GM12878 (cell line): ENCODE results near the gene CDC37. TPM values are rescaled to one million over a fixed set of nuclear protein-coding genes. Genes with fewer than 3 reads are reported as not detected.

Experiments used
- ATAC-seq: fragments of 200-7000 bp; cut with Tn5 transposase; 3 replicates; pipeline ENCODE4 v1.9.1; 2020; ENCODE audit warnings: mild to moderate bottlenecking, moderate library complexity
- BruUV-seq: library from RNA; stranded (reverse); fragments of 400-500 nt; replicated peaks from 2 replicates; lab custom pipeline; 2021; lab: Mats Ljungman, UMichigan
- CTCF ChIA-PET: fragments of 300-600 bp; sonication (Branson Sonifier 250); formaldehyde crosslinking; extraction: SDS; loops from one replicate; lab custom pipeline; 2021; ENCODE audit warnings: inconsistent platforms; lab: Yijun Ruan, JAX
- POLR2A ChIA-PET: fragments of 350-600 bp; formaldehyde crosslinking; extraction: SDS; loops from one replicate; lab custom pipeline; 2021; ENCODE audit warnings: inconsistent platforms; lab: Charles Lee
- RAD21 ChIA-PET: fragments of 300-600 bp; sonication (Branson Sonifier 250); formaldehyde crosslinking; loops from one replicate; lab custom pipeline; 2023; ENCODE audit warnings: antibody characterized with exemption; ENCODE audit not compliant: unreplicated experiment; lab: Charles Lee
- SMC1A ChIA-PET: fragments of 300-600 bp; sonication (Branson Sonifier 250); formaldehyde crosslinking; loops from one replicate; lab custom pipeline; 2023; ENCODE audit not compliant: unreplicated experiment, uncharacterized antibody; lab: Charles Lee
- DNase-seq: peaks from one replicate; pipeline ENCODE4 v3.0.0-alpha.2; 2011; ENCODE audit warnings: low read depth, low spot score
- FAIRE-seq: peaks from 3 replicates; lab custom pipeline; 2011; peaks lifted over from hg19 to GRCh38; lab: Jason Lieb, UNC
- H2AFZ ChIP-seq: 2 replicates; pipeline ENCODE4 v1.6.0; 2011; ENCODE audit warnings: low read depth, low read length, control low read depth; ENCODE audit not compliant: control insufficient read depth
- H3K27ac ChIP-seq: 2 replicates; pipeline ENCODE4 v1.5.1; 2011; ENCODE audit warnings: control low read depth; ENCODE audit not compliant: control insufficient read depth, insufficient read depth
- H3K27me3 ChIP-seq, 2 experiments: replicated peaks in 1 of 2; 2 replicates each; pipeline versions ENCODE4 v1.6.0 to v1.6.1; 2011; ENCODE audit warnings: low read length in 1 of 2; ENCODE audit not compliant: control insufficient read depth in 2 of 2, insufficient read depth in 2 of 2
- H3K36me3 ChIP-seq, 2 experiments: 2 replicates each; pipeline ENCODE4 v1.5.1; 2011; ENCODE audit warnings: low read length in 1 of 2; ENCODE audit not compliant: control insufficient read depth in 2 of 2, insufficient read depth in 2 of 2
- H3K4me1 ChIP-seq: 2 replicates; pipeline ENCODE4 v1.6.1; 2011; ENCODE audit warnings: mild to moderate bottlenecking, low read length, moderate library complexity, mixed read lengths; ENCODE audit not compliant: control insufficient read depth, insufficient read depth
- H3K4me2 ChIP-seq: 2 replicates; pipeline ENCODE4 v1.6.0; 2011; ENCODE audit warnings: control low read depth; ENCODE audit not compliant: control insufficient read depth, insufficient read depth
- H3K4me3 ChIP-seq: fragments of 200-600 bp; sonication (generic); 2 replicates; pipeline ENCODE4 v1.5.1; 2016
- H3K79me2 ChIP-seq: 2 replicates; pipeline ENCODE4 v1.6.0; 2011; ENCODE audit warnings: low read length; ENCODE audit not compliant: control insufficient read depth, insufficient read depth
- H3K9ac ChIP-seq: 2 replicates; pipeline ENCODE4 v1.8.0; 2011; ENCODE audit warnings: low read length, control low read depth, mixed read lengths; ENCODE audit not compliant: control insufficient read depth, insufficient read depth
- H3K9me3 ChIP-seq: replicated peaks from 3 replicates; pipeline ENCODE4 v1.5.1; 2011; ENCODE audit warnings: mild to moderate bottlenecking, low read length; ENCODE audit not compliant: control insufficient read depth, insufficient read depth
- H4K20me1 ChIP-seq: 2 replicates; pipeline ENCODE4 v1.6.0; 2011; ENCODE audit not compliant: control insufficient read depth, insufficient read depth
- CHD4 ChIP-seq: fragments of 200-600 bp; sonication (generic); IDR thresholded peaks from 2 replicates; pipeline ENCODE4 v1.6.1; 2016; ENCODE audit warnings: mild to moderate bottlenecking
- EP300 ChIP-seq, 2 experiments: fragments of 150-350 bp in 1 of 2; IDR thresholded peaks; 2 replicates each; pipeline ENCODE4 v1.6.1; 2011 to 2012; ENCODE audit warnings: low read depth in 2 of 2, low read length in 2 of 2, borderline replicate concordance in 1 of 2, improper control_type of control experiment in 1 of 2, inconsistent platforms in 1 of 2; ENCODE audit not compliant: control insufficient read depth in 1 of 2
- EZH2 ChIP-seq: IDR thresholded peaks from 2 replicates; pipeline ENCODE4 v1.6.1; 2012; ENCODE audit warnings: low read depth, mild to moderate bottlenecking, control low read depth, inconsistent platforms, low read length, borderline replicate concordance; ENCODE audit not compliant: control insufficient read depth
- FOS ChIP-seq: IDR thresholded peaks from 3 replicates; pipeline ENCODE4 v1.6.1; 2011; ENCODE audit warnings: borderline replicate concordance; ENCODE audit not compliant: insufficient read length; ENCODE audit errors: extremely low read depth
- KLF5 ChIP-seq: fragments of 450-650 bp; IDR thresholded peaks from 2 replicates; pipeline ENCODE4 v1.6.1; 2014; ENCODE audit warnings: mild to moderate bottlenecking; ENCODE audit not compliant: partially characterized antibody
- NR2F1 ChIP-seq: fragments of 450-650 bp; conservative IDR thresholded peaks from 2 replicates; pipeline ENCODE4 v1.6.1; 2017; ENCODE audit warnings: mild to moderate bottlenecking
- POLR2AphosphoS2 ChIP-seq: IDR thresholded peaks from 2 replicates; pipeline ENCODE4 v1.6.1; 2011; ENCODE audit warnings: low read depth, mild to moderate bottlenecking, low read length, improper control_type of control experiment, moderate library complexity
- RAD21 ChIP-seq: IDR thresholded peaks from 2 replicates; pipeline ENCODE4 v1.6.1; 2011; ENCODE audit warnings: mild to moderate bottlenecking, low read depth, low read length, moderate library complexity; ENCODE audit not compliant: insufficient read depth
- RAD51 ChIP-seq: fragments of 450-650 bp; IDR thresholded peaks from 2 replicates; pipeline ENCODE4 v1.6.1; 2016; ENCODE audit warnings: moderate library complexity, mild to moderate bottlenecking, inconsistent platforms
- RELA ChIP-seq: fragments of 450-650 bp; IDR thresholded peaks from 2 replicates; pipeline ENCODE4 v1.8.0; 2014; ENCODE audit warnings: borderline replicate concordance; ENCODE audit not compliant: partially characterized antibody
- SMARCA5 ChIP-seq: fragments of 450-650 bp; IDR thresholded peaks from 2 replicates; pipeline ENCODE4 v1.6.1; 2017; ENCODE audit warnings: mild to moderate bottlenecking
- SP1 ChIP-seq: IDR thresholded peaks from one replicate; pipeline ENCODE4 v1.6.1; 2011; ENCODE audit warnings: low read depth, low read length
- SPI1 ChIP-seq: IDR thresholded peaks from 2 replicates; pipeline ENCODE4 v1.6.1; 2011; ENCODE audit warnings: low read depth, mild to moderate bottlenecking, low read length, moderate library complexity, borderline replicate concordance; ENCODE audit not compliant: insufficient read depth
- STAT3 ChIP-seq: IDR thresholded peaks from 2 replicates; pipeline ENCODE4 v1.6.1; 2011; ENCODE audit warnings: low read depth, low read length, improper control_type of control experiment
- TARDBP ChIP-seq: IDR thresholded peaks from 2 replicates; pipeline ENCODE4 v1.6.1; 2016; ENCODE audit warnings: borderline replicate concordance
- TCF12 ChIP-seq: IDR thresholded peaks from 2 replicates; pipeline ENCODE4 v1.6.1; 2011; ENCODE audit warnings: low read depth, mild to moderate bottlenecking, low read length
- TCF3 ChIP-seq: IDR thresholded peaks from 2 replicates; pipeline ENCODE4 v1.6.1; 2012; ENCODE audit warnings: low read depth, mild to moderate bottlenecking, low read length, borderline replicate concordance; ENCODE audit not compliant: insufficient read depth
- YY1 ChIP-seq: IDR thresholded peaks from 2 replicates; pipeline ENCODE4 v1.6.1; 2011; ENCODE audit warnings: low read depth, mild to moderate bottlenecking, low read length
- ZBTB40 ChIP-seq: fragments of 450-650 bp; IDR thresholded peaks from 2 replicates; pipeline ENCODE4 v1.6.1; 2016; ENCODE audit warnings: mild to moderate bottlenecking, moderate library complexity, borderline replicate concordance
- WGBS: methylation state at CpG from one replicate; pipeline ENCODE4 v1.1.6; 2016; ENCODE audit warnings: low lambda C conversion rate; ENCODE audit not compliant: insufficient replicate concordance, insufficient coverage; ENCODE audit errors: missing lambda C conversion rate; 5-methylcytosine and 5-hydroxymethylcytosine counted together
- in situ Hi-C: fragments of 300-500 bp; cut with MboI; formaldehyde crosslinking; loops from 9 replicates; pipeline ENCODE4 v1.14.3; 2018; ENCODE audit warnings: mixed read lengths
- intact Hi-C: fragments of 100-400 bp; cut with micrococcal nuclease; formaldehyde crosslinking; loops from one replicate; pipeline ENCODE4 v1.14.2; 2022; ENCODE audit not compliant: unreplicated experiment
- polyA plus RNA-seq, 11 experiments: library from polyadenylated mRNA; depleted of rRNA in 4 of 11; unstranded in 6 of 11; stranded (reverse) in 5 of 11; fragments of >200 nt; fragmentation: Nextera tagmentation in 4 of 11; fragmentation: Illumina TruSeq in 1 of 11; extraction: Ambion mirVana in 4 of 11; extraction: Trizol in 1 of 11; gene quantifications; 1 replicate in 1 of 11; 2 replicates in 10 of 11; pipeline versions ENCODE4 v1.2.1 to v1.2.3, GENCODE V29; 2011 to 2016; ENCODE audit warnings: inconsistent platforms in 2 of 11, missing spikeins in 2 of 11, low read depth in 1 of 11
- total RNA-seq, 4 experiments: library from RNA; depleted of rRNA in 3 of 4; stranded (reverse); fragments of >200 nt in 3 of 4; fragmentation: Illumina TruSeq in 1 of 4; extraction: Trizol in 1 of 4; gene quantifications; 2 replicates each; pipeline versions ENCODE4 v1.2.1 to v1.2.3, GENCODE V29; 2013 to 2021

The CDC37 gene
- total and polyA plus RNA-seq, 10 of the 15 experiments (the other 5 are each of a cell fraction or from before 2014, with no cell fraction given) = 4.7 to 265 (median 176) TPM

- Histone ChIP-seq H3K9ac (0 out of 2 replicates have a peak overlapping the region, but pooled peaks have one; percentile 20), H3K36me3 (no peaks in the 10 kb centered on the region), H3K4me3 (peak overlapping the region; percentile 51; the same call in 1 of the 2 replicates), H4K20me1 (no peaks in the 10 kb centered on the region), H3K27ac (peak overlapping the region; percentile 83), H3K4me1 (peaks cover 60% of the 10 kb centered on the region), H3K4me2 (peak overlapping the region; percentile 69), H3K27me3 (0 out of 4 replicates have a peak, but pooled peaks cover 0 to under 1% of the 10 kb centered on the region in 2 experiments), H2AFZ (no peak overlapping the region), H3K79me2 (no peaks in the 10 kb centered on the region), H3K9me3 (peaks cover 2% of the 10 kb centered on the region; the same call in 2 of the 3 replicates)
- ChIA-PET RAD21 (interaction anchor here (0.5 to 3.9 kb wide), 23 partner anchors 8 to 1169 kb away, joined by 3 to 32 read pairs (median 4); partner anchors contain the start of genes CDC37, CDKN2D, ICAM1 and ICAM5), SMC1A (interaction anchor here (1.1 to 16.0 kb wide), 7 partner anchors 6 to 308 kb away, joined by 3 to 364 read pairs (median 4); partner anchors contain the start of genes CDC37, ICAM1 and PDE4A), POLR2A (interaction anchor here (0.6 to 6.9 kb wide), 20 partner anchors 8 to 192 kb away, joined by 3 to 37 read pairs (median 5); partner anchors contain the start of genes CDC37, ICAM1, KEAP1 and KRI1), CTCF (interaction anchor here (0.7 to 28.5 kb wide), 12 partner anchors 2 to 452 kb away, joined by 3 to 1053 read pairs (median 4); partner anchors contain the start of genes CDC37, ICAM1, KRI1 and PDE4A)
- WGBS = 0% methylated on average over 13 of the region's 13 CpGs
- in situ Hi-C loops = loop anchor here (5.0 kb wide), 1 partner anchor 155 kb away; the partner anchor contains the start of genes CDKN2D and KRI1
- peak; percentile 78 for ATAC-seq
- FAIRE-seq = peak; percentile 86
- DNase-seq = peak; percentile 94
- BruUV-seq = no TSS peak
- intact Hi-C loops = loop anchor here (10.0 kb wide), 1 partner anchor 242 kb away; the partner anchor contains the start of gene ILF3
- TF ChIP-seq RAD51 (peak; percentile 21; the same call in 1 of the 2 replicates), TCF3 (peak; percentile 38; the same call in 1 of the 2 replicates), ZBTB40 (no peak), KLF5 (peak; percentile 50), EP300 (IDR thresholded peaks at IDR 0.05; ENCODE audit: borderline replicate concordance in 1 of 2, control insufficient read depth in 1 of 2, low read depth in 2 of 2, low read length in 2 of 2) (peak in 1 of 2 experiments; percentile 84; a peak in 2 of 4 replicates), POLR2AphosphoS2 (no peak), EZH2 (no peak), YY1 (0 out of 2 replicates have a peak, but pooled peaks have one; percentile 22), SPI1 (0 out of 2 replicates have a peak, but pooled peaks have one; percentile 38), SP1 (no peak), TARDBP (no peak), TCF12 (peak; percentile 88), STAT3 (peak; percentile 59; the same call in 1 of the 2 replicates), CHD4 (no peak), FOS (no peak), RELA (no peak), RAD21 (0 out of 2 replicates have a peak, but pooled peaks have one; percentile 0), SMARCA5 (peak; percentile 66; the same call in 1 of the 2 replicates), NR2F1 (peak; percentile 89)
Observed at GRCh38 chr19:10412257-10412977, 9.1 kb upstream of the CDC37 start.
